VCaP (cell line): Measurements from ENCODE around the gene BMP5.

ENCODE experiments used
- H3K27ac ChIP-seq: fragments of 450-650 bp; 2 replicates; pipeline ENCODE4 v1.5.1; 2017
- CTCF ChIP-seq: fragments of 450-650 bp; conservative IDR thresholded peaks from 2 replicates; pipeline ENCODE4 v1.5.1; 2017; ENCODE audit warnings: mild to moderate bottlenecking, moderate library complexity

Gene BMP5

GRCh38 chr6:55836945-55837344 lies 38.4 kb downstream of the BMP5 start:
- no peak overlapping the region for H3K27ac ChIP-seq
- no peak for TF ChIP-seq CTCF

GRCh38 chr6:55836481-55836880 lies 38.9 kb downstream of the BMP5 start:
- no peak for TF ChIP-seq CTCF
- H3K27ac ChIP-seq = no peak overlapping the region

GRCh38 chr6:55835220-55835619 lies 40.2 kb downstream of the BMP5 start:
- TF ChIP-seq CTCF = no peak
- no peak overlapping the region for H3K27ac ChIP-seq

DNA sequence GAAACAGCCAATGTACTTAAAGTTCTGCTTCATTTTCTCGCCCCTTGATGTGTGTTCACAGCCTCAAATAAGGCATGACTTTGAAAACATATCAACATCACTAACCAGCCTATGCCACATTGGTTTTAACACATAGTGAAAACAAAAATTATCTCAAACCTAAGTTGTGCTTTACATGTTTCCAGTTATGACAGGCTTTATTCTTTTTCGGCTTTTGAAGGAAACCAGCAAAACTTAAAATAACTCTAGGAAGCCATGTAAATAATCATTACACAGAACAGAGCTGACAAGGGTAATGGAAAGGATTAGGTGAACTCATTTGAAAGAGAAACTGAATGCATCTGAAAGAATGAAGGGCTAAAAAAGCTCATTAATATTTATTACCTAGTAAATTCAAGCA lies 42.1 kb downstream of the BMP5 start:
- H3K27ac ChIP-seq = no peak overlapping the region
- no peak for TF ChIP-seq CTCF

GRCh38 chr6:55827818-55828522 lies 47.4 kb downstream of the BMP5 start:
- TF ChIP-seq CTCF = no peak
- no peak overlapping the region for H3K27ac ChIP-seq

DNA sequence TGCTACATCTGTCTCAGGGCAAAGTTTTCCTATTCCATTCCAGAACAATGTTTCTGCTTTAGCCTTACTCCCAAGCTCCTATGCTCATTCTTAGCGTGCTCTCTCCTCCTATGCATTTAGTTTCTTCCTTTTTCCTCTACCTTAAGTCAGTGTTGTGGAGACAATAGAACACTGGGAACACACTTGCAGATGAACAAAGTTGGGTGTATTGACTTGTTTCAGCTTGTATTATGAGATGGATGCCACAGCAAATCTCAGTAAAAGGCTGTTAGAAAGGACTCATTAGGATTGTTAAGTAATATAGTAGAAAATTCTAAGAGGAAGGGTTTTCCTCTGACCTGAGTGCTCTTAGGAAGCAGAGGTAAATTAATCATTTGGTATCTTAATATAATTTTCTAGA lies 48.4 kb downstream of the BMP5 start:
- TF ChIP-seq CTCF = no peak
- no peak overlapping the region for H3K27ac ChIP-seq

GRCh38 chr6:55825402-55826051 lies 49.9 kb downstream of the BMP5 start:
- TF ChIP-seq CTCF = no peak
- H3K27ac ChIP-seq = no peak overlapping the region
